Effector CD8-positive, alpha-beta T cell (primary cell): ENCODE measurements around the gene GLRX.

ENCODE experiments used
- DNase-seq: peaks from one replicate; lab custom pipeline; 2025; lab: John Stamatoyannopoulos, UW

GLRX gene

GRCh38 chr5:95780597-95780996, 41.9 kb downstream of the GLRX start:
- DNase-seq: no peak

- DNase-seq: no peak
These were observed 42.9 kb downstream of the GLRX start for GRCh38 chr5:95779611-95780010.

DNA sequence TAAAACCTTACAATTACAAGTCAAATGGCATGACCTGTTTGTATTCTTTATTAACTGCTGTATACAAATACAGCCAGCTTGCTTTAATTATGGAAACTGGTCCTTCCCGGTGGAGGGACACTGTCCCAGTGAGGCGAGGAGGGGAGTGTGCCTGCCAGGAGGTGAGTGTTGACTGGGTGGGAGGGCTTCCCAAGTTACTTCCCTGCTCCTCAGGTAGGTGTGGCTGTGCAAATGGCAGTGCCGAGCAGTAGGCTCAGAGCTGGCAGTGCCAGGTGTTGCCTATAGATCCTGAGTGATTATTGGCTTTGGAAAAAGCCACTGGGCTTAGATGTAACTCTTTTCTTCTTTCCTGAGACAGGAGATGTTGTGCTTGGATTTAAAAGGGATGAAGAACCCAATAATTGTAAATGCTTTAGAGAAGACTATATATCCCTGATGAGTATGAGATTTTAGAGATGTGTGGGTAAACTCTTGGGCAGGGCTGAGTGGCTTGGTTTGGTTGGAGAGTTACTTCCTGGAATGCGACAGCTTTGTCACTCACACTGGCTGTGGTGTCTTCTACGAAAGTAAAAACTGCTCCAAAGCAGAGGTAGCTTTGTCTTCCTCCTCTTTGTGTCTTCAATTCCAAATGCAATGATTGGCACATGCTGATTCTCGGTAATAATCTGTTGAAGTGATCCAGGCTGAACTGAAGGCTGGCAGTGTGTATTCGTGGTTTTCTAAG, 43.7 kb downstream of the GLRX start:
- no peak for DNase-seq

DNA sequence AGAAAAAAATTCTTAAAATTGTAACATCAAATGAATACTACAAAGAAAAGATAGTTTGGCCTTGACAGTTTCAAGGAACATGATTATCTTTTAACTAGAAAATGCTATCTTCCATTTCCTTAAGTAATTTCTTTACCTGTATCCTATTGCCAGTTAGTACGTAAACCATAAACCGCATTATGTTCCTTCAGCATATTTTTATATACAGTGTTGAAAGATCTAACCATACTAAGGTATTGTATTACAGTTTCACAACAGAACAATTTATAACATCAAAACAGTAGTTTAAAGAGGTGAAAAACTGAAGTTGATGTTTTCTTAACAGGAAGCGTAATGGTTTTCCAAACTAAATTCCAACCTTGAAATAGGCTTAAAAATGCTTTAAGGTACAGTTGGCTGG, 45.1 kb downstream of the GLRX start:
- no peak for DNase-seq

GRCh38 chr5:95773335-95774059, 49.0 kb downstream of the GLRX start:
- DNase-seq: no peak

DNA sequence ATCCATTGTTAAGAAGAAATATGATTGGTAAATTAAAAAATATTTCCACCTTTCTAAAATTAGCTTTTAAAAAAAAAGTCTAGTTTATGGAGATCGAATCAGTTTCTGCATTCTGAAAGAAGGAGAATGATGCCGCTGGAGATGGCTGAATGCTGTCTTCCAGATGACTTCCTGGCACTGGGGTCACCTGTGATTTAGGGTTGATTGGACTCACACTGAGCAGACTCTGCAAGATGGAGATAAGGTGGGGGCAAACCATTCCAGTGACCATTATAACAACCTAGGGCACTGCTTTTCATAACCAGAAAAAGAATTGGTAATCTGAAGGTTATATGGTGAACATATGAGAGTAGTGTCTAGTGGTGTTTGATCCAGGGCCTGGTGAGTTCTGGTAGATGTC, 50.6 kb downstream of the GLRX start:
- DNase-seq: no peak

DNA sequence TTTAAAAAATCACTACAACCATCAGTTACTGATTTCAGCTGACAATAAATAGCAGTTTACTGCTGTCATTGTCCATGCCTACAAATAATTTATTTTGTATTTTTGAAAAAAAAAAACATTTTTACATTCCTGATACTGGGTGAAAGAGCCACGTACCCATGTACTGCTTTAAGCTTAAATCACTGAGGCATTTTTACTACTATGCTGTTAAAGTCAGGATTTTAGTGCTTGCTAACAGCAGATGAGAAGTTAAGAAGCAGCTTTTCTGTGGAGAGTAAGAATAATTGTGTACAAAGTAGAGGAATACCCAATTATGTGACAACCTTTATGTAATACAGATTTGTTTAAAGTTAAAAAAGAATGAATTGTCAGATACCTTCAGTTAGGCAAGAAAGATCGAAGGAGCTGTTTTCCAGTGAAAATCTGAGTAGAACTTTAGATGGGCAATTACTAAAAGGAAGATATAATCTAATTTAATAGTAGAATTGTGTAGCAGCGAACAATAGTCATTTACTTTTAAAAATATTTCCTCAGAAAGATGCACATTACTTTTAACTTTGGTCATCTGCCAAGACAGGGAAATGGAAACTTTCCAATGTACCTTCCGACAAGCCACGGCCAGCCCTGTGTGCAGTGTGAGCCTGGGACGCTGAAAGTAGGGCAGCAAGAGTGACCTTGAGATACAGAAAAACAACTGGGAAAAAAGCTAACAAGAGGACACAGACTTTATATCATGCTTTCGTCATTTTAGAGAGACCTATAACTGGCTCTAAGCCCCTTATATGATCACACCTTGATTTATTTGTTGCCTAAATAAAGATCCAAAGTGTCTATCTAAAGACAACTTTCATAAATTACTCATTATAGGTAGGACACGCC, 51.5 kb downstream of the GLRX start:
- no peak for DNase-seq

GRCh38 chr5:95768731-95769130, 53.8 kb downstream of the GLRX start:
- no peak for DNase-seq

DNA sequence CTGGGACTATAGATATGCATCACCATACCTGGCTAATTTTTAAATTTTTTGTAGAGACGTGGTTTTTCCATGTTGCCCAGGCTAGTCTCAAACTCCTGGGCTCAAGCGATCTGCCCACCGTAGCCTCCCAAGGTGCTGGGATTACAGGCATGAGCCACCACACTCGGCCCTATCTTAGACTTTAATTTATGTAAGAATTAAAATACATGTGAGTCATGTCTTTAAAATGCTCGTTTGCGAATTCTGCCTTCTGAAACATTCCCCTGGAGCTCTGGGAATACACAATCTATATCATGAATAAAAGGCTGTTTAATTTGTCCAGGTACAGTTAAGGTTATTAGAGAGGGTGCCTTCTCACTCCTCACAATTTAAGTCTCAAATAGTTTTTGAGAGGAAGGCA, 58.6 kb downstream of the GLRX start:
- no peak for DNase-seq
